Occipital lobe (tissue), 2 donors: ENCODE results near the gene RPL5. TPM values are rescaled to one million over a fixed set of nuclear protein-coding genes. Genes with fewer than 3 reads are reported as not detected.

Experiments
- DNase-seq: peaks from one replicate; lab custom pipeline; 2025; lab: John Stamatoyannopoulos, UW
- total RNA-seq: library from RNA; depleted of rRNA; stranded (reverse); fragments of >200 nt; gene quantifications from one replicate; pipeline ENCODE4 v1.2.3, GENCODE V29; 2014

The RPL5 gene
- total RNA-seq, 1 donor from 2014 or later: 1,360 TPM

DNA sequence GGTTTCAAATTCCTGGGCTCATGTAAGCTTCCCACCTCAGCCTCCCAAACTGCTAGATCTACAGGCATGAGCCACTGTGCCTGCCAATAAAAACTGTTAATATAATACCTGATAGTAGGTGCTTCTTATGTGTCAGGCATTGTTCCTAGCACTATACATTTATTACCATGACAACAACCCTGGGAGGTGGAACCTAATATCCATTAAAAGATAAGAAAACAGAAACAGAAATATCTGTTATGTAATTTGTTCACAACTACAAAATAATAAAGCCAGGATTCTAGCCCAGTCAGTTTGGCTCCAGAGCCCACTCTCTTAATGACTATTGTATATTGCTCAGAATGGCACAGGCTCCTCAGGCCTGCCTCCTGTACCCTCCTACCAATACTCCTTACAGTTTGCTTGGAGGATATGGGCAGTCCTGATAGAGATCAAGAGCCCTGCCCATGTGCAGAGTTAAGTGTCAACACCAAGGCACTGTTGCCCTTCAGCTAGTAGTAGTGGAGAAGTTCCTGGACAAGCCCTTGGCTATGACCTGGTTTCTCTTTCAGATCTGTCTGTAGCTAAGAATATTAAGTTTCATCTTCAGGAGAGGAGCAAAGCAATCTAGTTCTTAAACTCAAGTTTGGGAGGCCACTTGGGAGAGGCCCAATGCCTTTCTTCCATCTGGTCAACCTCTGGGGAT, 22.4 kb downstream of the RPL5 start:
- no peak for DNase-seq

DNA sequence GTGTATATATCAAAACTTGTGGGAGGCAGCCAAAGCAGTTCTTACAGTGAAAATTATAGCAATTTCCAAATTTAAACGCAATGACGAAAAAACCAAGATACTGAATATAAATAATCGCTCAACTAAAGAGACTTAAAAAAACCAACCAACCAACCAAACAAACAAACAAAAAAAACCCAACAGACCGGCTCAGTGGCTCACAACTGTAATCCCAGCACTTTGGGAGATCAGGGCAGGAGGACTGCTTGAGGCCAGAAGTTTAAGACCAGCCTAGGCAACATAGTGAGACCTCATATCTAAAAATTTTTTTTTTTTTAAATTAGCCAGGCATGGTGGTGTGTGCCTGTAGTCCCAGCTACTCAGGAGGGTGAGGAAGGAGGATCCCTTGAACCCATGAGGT, 23.4 kb downstream of the RPL5 start:
- no peak for DNase-seq

DNA sequence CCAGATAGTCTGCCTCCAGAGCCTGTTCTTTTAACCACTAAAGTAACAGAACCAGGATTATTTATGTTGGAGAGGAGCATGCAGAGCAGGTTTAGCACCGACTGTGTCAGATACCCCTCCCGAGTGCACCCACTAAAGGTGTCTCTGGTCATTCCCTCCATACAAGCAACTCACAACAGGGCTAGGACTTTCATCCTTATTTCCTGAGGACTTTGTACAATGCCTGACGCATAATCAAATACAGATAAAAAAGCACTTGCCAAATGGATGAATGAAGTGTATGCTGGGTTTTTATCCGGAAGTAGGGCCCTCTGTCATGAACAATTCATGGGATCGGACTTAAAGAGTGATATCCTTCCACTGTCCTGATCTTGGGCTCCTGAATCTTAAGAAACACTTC, 26.0 kb downstream of the RPL5 start:
- DNase-seq: no peak

DNA sequence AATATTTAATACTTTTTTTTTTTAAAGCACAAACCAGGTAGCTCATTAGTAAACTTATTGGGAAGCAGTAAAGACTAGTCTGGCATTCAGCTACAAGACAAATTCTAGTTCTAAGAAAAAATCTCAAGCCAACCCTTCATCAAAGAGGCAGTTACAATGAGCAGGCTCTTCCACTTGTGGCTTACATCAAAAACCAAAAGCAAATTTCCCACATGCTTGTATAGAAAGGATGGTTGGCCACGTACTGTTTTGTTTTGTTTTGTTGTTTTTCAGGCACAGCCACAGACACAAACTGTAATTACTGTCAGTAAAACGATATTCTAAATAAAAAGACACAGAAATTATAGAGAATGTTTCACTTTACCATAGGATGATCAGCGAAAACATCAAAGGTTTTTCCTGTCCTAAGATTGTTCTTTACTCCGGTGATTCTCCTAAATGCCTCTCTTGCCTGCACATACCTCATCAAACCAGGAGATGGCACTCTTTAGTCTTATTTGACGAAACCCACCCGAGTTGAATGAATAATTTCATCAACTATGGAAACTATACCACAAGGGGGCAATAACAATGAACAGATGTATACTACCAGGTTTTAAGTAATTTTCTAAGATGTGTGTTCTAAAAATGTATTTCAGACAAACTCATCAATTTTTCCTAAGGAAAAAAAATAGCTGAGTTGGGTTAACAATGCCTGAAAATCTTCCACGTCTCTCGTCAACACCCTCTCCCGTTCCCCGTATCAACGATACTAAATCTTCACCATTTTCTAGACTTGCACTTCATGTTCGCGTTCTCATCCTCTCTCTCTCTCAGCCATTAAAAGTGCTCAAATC, 26.9 kb downstream of the RPL5 start:
- peak; percentile 28 for DNase-seq

DNA sequence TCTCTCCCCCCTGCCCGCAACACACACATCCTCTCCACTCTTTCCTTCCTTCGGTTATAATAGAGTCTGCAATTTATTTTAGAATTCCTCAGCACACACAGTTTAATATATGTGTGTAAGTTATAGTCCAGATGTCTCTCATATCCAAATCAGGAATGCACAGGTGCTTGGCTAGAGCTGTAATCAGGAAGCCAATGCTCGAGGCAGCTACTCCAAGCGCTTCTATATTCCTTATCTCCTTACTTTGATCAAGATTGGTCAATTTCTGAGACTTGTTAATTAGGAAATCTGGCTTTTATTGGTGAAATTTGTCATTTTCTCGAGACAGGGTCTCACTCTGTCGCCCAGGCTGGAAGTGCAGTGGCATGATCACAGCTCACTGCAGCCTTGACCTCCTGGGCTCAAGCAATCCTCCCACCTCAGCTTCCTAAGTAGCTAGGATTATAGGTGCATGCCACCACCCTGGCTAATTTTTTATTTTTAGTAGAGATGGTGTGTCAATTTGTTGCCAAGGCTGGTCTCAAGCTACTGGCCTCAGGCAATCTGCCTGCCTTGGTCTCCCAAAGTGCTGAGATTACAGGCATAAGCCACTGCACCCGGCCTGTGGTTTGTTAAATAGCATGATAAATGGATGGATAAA, 27.7 kb downstream of the RPL5 start:
- no peak for DNase-seq

DNA sequence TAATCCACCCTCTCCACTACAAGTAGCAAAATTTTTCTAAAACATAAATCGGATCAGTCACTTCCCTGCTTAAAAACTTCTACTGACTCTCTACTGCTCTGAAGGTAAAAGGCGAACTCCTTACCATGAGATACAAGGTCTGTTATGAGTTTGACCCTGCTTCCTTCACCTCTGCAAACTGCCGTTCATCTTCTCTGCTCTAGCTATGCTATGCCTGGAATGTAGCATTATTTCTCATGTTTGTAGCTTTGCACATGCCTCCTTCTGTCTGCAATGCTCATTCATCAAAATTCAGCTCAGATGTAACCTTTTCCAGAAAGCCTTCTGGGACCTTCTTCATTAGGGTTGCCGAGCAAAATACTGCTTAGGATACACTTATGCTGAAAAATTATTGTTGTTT, 30.8 kb downstream of the RPL5 start:
- DNase-seq: no peak

DNA sequence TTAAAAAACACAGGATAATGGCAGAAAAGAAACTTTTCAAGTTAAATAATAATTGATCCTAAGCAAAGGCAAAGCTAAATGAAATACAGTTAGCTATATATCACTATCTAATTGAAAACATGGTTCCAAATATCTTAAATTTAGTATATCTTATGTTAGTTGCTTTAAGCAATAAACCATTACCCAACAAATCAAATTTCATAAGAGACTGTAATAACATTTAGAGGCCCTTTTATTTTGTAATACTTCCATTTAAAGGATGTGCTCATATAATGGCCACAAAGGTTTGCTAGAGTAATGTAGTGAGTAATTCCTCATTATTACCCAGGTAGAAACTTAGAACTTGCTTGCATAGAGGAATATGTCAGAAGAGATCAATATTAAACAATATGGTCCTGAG, 32.3 kb downstream of the RPL5 start:
- DNase-seq: no peak

DNA sequence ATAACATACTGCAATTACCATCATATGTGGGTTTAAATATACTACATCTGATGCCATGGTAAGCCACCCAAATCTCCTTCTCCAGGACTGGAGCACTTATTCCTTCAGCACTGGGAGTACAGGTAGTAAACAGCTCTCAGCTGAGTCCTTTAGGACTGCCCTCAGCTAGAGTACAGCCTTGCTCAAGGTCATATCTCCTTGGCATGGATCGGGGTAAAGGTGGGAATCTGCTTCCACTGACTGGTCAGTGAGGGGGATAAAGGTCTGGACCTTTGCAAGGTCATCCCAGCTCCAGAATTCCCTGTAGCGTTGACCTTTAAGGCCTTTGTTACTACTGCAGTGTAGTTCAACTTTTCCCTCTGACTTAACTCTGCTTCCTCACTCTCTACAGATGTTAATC, 38.8 kb downstream of the RPL5 start:
- DNase-seq: no peak

DNA sequence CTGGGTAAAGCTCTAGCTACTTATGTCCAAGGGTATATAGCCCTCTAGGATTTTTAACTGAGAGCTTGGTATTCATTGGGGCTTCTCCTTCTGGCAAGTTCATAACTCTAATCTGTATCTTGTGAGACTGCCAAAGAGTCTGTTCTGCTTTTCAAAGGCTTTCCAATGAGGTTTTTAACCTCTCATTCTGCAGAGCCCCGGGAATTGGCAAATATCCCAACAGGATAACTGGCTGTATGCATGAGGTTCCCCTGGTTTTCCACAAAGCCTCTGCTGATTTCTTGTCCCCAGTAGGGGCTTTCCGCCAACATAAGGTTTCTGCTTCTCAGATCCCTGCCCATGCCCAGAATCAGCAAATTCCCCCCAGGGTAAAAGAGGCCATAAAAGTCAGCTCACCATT, 40.9 kb downstream of the RPL5 start:
- no peak for DNase-seq

DNA sequence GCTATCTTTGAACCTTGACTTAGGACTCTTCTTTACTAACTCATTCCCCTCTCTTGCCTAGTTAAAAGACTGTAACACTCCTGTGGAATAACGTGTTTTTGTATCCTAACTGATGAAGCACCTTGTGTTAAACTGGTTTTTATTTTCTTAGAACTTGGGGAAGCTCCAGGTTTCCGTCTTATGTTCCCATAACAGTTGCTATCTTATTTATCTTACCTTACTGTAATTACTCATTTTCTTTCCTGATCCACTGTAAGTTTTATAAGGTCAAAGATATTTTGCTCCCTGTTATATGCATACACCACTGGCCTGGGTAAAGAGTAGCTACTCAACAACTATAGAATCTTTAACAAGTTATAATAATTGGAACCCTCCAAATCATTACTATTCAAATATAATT, 43.1 kb downstream of the RPL5 start:
- DNase-seq: no peak

DNA sequence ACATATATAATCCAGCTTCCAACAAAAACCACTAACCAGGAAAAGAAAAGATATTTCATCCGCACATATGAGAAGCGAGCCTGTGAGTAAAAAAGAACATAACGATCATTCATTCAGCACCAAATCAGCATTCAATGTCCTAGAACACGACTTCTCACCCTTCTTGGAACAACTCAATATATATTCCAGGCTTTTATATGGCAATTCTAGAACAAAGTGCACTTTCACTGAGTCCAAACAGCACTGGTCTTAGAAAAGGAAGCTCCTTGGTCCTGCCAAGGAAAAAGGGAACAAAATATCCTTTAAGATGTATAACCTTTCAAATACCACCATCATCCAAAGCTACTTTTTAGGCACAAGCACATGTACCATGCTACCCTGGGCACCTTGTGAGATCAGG, 44.5 kb downstream of the RPL5 start:
- DNase-seq: no peak

DNA sequence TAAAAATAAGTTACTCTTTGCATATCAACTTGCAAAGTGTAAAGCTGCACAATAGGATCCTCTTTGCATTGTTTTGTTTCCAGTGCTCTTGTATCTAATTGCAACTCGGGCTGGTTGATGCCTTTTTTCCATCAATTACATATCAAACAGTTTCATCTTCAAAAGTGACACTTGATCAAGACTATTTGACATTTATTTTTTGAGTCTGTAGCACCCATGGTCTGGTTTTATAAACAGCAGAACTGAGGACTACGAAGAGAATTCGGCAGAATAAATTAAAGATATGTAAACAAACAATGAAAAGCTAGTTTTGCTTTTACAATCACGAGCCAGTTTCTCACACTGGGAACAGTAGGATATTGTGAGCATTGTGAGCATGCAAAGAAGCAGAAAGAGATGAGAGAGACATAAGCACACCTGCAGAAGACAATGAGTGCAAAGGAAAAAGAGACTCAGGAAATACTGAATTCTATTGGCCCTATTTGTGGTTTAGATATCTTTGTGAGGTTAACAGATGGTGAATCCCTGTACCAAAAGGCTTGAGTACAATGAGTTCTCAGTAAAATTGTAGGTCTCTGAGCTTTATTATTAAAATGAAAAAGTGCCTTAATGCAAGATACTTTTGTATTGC, 45.4 kb downstream of the RPL5 start:
- DNase-seq: no peak

DNA sequence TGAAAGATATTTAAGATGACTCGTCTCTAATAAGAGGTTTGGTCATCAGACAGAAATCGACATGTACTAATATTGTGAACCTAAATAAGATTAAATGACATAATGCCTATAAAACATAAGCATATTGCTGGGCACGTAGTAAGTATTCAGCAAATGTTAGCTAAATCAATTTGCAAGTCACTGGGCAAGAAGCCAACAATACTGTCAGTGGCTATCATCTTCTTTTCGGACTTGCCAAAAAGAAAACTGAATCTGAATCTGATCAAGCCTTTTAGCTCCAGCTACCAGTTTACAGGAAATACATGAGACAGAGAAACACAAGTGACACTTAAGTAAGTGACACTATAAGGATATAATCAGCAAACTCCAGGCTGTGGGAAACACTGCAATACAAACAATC, 46.0 kb downstream of the RPL5 start:
- no peak for DNase-seq

DNA sequence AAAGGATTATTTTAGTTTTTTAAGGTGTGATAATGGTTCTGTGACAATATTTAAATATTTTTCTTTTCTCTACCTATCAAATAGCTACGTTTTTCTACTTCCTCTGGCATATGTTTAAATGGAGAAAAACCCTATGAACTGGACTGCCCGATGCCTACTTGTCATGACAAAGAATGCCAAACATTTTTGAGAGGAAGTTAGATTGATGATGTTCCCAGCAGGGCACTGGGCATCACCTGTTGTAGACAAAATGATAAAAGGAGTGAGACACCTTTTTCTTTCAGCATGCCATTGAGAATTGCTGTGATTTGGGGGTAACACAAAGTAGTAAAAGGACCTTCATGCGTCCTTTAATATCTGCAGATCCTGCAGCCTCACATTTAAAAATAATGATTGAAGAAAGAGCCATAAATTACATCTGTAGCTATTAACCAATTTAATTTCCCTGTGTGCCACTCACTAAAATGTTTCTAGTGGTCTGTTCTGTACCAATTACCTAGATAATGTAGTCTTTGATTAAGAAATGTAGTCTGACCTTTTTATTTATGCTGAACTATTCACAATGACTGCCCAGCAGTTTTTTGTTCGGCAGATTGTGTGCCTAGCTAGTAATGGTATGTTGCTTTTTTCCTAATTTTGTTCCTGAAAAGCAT, 47.6 kb downstream of the RPL5 start:
- no peak for DNase-seq

DNA sequence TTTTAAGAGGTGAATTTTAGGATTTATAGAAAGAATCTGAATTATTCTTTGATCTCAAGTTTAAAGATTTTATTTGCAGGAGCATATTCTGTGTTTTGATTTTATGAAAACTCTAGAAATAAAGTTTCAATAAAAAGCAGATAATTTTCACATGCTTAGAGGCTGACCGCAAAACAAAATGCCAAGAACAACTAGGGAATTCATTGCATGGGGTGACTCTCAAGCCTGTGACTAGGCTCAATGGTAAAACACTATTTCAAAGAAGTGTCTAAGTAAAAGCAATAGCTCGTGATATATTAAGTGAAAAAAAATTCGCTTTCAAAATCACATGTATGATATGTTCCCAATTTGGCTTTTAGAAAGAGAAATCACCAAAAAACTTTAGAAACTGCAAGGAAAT, 49.6 kb downstream of the RPL5 start:
- no peak for DNase-seq

DNA sequence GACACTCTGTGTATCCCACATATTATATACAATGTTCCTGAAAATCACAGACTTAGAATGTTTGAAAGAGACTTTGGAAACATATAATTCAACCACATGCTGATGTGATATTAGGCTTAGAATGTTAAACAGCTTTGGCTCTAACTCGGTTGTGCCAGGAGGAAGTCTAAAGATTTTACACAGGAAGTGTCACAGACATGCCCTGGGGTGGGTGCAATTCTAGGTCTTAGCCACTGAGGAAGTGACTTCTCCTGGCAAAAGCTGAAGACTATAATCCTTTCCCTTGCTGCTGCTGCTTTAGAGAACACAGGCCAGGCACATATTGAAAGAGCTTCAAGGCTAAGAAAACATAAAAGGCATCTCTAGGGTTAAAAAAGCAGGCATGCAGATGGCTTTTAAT, 51.0 kb downstream of the RPL5 start:
- DNase-seq: no peak

DNA sequence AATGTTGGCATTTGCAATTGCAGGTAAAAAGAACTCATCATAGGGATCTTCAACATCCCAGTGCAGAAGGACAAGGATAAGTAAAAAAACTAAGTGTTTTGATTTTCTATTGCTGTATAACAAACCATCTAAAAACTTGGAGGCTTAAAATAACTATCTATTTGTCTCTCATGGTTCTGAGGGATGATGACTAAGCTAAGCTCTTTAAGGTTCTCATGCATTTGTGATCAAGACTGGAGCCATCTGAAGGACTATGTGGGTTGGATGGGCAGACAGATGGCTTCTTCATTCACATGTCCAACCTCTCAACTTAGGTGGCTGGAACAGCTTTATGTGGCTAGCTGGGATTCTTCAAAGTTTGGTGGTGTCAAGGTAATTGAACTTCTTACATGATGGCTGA, 51.5 kb downstream of the RPL5 start:
- no peak for DNase-seq

DNA sequence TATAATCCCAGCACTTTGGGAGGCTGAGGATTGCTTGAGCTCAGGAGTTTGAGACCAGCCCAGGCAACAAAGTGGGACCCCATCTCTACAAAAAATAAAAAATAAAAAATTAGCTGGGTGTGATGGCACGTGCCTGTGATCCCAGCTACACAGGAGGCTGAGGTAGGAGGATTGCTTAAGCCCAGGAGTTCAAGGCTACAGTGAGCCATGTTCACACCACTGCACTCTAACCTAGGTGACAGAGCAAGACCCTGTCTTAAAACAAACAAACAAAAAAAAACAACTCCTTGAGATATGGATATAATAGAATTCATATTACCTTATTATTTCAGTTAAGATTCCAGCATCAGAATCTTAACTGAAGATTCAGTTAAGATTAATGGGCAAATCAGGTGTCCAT, 52.4 kb downstream of the RPL5 start:
- no peak for DNase-seq

DNA sequence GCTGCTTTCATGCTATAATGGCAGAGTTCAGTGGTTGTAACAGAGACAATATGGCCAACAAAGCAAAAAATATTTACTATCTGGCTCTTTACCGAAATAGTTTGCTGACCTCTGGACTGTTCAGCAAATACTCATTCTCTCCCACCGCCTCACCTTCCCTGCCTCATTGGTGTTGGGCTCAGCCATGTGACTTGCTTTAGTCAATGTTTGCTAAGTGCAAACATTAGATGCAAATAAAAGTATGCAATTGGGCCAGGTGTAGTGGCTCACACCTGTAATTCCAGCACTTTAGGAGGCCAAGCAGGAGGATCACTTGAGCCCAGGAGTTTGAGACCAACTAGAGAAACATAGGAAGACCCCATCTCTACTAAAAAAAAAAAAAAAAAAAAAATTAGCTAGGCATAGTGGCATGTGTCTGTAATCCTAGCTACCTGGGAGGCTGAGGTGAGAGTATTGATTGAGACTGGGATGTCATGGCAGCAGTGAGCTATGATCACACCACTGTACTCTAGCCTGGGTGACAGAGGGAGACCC, 55.1 kb downstream of the RPL5 start:
- DNase-seq: no peak

DNA sequence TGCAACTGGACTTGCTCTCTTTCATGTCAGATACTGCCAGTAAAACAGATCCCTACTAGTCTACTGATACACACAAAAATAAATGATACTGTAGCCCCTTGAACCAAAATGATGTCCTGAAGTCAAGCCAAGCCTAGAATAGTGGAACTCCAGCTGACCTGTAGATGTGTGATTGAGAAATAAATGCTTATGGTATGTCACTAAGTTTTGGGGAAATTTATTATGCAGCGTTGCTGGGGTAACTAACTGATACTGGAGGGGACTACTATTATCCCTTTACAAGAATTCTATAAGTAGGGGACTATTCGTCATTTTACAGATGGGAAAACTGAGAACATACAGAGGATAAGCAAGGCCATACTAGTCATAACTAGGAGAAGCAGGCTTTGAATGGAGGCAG, 55.6 kb downstream of the RPL5 start:
- DNase-seq: no peak
